GM19438 (cell line): ENCODE data around the gene AKAIN1.

ENCODE experiments used
- ATAC-seq: cut with Tn5 transposase; IDR thresholded peaks from one replicate; pipeline ENCODE4 v1.9.1; 2021; ENCODE audit warnings: low read depth; ENCODE audit not compliant: unreplicated experiment

The AKAIN1 gene

GRCh38 chr18:5103286-5103685 is 93.8 kb downstream of the AKAIN1 start:
- no peak for ATAC-seq

- no peak for ATAC-seq
Observed at GRCh38 chr18:5097116-5097703, 99.8 kb downstream of the AKAIN1 start.

- no peak for ATAC-seq
Observed at GRCh38 chr18:5095239-5095638, 101.8 kb downstream of the AKAIN1 start.

GRCh38 chr18:5093902-5094301 is 103.2 kb downstream of the AKAIN1 start:
- ATAC-seq: no peak
